Measurements from ENCODE around the gene EXD1.
"Not testable (repeated sequence)": the region's sequence is repeated elsewhere in the genome, so short reads cannot be mapped to it uniquely, and the experiment has no call there.

EXD1 gene

GRCh38 chr15:41139112-41139511, 91.4 kb downstream of the EXD1 start:
- not testable (repeated sequence) for DNase-seq

GRCh38 chr15:41135580-41135979, 95.0 kb downstream of the EXD1 start:
- DNase-seq = not testable (repeated sequence)

- DNase-seq = no peak
Measured at GRCh38 chr15:41133454-41133853, 97.1 kb downstream of the EXD1 start.

Measured in CD4-positive, alpha-beta T cell treated with Interleukin-15 for 1 hour (primary cell).